Hippocampal formation (tissue), 2 donors: Measurements from ENCODE around the gene CCNE1.

ENCODE experiments used
- DNase-seq, 2 donors: peaks; one replicate each; lab custom pipeline; 2025; lab: John Stamatoyannopoulos, UW

The CCNE1 gene

DNA sequence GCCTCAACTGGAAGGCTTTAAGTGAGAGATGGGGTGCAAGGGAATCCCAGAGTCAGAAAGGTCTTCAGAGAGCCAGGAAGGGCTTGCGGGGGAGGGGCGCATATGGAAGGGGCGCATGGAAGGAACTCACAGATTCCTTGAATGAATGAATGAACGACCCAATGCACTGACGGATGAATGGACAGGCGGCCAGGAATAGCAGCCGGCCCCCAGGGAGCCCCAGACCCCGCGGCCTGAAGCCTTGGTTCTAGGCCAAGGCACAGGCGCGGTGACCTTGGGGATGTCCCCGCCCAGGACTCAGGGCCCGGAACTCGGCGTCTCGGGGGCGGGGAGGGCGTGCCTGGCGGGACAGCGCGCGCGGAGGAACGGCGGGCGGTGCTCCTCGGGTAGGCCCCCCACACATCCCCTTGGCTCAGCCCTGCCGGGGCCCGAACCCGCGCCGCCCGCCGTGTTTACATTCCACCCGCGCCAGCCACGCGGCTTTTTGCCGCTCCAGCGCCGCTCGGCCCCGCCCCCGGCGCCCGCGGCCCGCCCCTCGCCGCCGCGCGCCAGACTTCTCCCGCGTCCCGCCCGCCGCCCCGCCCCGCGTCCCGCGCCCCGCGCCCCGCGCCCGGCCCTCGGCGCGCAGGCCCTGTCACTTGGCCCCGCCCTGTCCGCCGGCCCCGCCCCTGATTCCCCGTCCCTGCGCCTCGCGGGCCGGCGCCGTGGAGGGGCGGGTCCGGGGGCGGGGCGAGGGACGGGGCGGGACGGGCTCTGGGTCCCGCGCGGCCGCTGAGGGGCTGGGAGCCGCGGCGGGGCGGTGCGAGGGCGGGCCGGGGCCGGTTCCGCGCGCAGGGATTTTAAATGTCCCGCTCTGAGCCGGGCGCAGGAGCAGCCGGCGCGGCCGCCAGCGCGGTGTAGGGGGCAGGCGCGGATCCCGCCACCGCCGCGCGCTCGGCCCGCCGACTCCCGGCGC lies at the start of gene CCNE1:
Gene CCNE1, plus strand, starts transcription at position 867 of the 955 bp plus-strand sequence. CDS start 565 bp downstream, outside the sequence.
- peak; percentile 84 to 90 for DNase-seq

DNA sequence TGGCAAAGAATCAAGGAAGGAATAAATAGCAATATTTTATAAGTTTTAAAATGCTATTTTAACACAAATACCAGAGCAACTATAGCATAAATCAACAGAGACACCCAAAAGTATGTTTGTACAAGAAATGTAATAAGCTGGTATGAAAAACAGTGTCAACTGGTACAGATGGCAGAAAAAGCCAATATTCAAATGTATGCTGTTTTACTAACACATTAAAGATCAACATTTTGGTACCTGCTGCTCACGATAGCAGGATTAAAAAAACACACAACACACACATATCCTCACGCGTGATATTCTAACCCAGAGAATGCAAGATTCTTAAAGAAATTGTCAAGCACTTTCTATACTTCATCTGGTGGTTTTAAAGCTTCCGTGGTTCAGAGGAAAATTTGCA lies 48.6 kb upstream of the CCNE1 start:
- DNase-seq = no peak

DNA sequence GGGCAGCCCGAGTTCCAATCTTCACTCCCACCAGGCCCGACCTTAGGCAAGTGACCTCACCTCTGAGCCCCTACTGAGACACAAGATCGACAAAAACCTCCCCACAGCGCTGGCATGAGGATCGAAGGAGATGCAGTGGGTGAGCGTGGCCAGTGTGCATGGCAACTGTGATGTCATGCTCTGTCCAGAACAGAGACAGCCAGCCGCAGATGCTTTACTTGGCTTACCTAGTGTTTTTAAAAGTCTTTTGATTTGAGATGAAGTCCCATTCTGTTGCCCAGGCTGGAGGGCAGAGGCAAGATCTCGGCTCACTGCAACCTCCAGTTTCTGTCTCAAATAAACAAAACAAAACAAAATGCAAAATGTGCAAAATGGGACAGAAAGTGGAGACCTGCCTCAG lies 47.4 kb upstream of the CCNE1 start:
- DNase-seq = no peak

DNA sequence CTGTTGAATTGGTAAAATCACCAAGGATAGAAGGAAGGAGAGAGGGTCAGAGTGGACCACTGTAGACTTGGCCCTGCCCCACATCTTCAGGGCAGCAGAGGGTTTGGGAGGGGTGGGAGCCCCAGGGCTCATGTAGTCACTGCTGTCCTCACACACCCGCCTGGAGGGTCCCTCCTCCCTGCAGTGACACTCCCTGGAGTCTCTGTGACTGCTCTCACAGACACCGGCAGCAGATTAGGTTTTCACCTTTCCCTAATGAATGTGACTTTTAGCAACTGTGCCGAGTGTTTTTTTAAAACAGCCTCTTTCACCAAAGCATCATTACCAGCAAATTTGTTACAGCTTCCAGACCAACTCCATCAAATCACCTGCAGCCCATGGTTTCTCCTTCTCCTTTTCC lies 45.7 kb upstream of the CCNE1 start:
- DNase-seq = no peak

DNA sequence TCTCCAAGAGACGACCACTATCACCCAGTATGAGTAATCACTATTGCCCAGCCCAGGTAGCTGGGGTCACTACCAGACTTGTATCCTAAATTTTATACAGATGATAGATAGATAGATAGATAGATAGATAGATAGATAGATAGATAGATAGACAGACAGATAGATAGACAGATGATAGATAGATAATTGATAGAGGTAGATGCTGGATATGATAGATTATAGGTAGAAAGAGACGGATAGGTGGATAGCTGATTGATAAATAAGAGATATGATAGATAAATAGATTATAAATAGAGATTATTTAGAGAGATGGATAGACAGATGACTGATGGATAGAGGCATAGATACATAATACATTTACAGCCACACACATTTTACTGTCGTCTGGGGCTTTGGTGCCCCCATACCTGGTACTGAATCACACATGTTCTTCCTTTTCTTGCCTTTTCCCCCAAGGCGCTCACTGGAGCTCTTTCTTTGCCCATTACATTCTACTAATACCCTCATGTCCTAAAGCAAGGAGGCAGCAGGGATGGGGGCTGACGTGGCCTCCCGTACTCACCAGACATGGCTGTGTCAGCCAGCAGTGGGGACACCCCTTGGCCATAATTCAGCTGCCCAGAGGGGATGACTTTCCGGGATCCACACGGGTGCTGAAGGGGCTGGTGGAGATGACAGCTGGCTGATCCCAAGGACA lies 44.6 kb upstream of the CCNE1 start:
- no peak for DNase-seq

DNA sequence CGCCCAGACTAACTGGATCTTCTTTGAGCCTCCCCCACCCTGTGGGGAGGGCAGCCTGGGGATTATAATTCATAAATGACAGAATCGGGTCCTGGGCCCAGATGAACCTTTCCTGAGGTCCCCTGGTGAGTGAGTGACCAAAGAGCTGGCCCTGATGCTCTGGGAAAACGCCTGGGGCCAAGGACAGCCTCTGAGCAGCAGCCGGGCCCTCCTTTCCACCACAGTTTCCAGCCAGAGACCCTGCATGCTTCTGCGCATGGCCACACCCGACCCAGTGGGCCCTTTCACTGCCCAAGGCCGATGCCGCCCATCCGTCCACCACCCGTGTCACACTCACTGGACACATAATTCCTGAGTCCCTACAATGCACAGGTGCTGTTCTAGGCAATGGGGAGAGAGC lies 43.6 kb upstream of the CCNE1 start:
- DNase-seq = no peak

- no peak for DNase-seq
Observed at GRCh38 chr19:29769997-29770396, 41.8 kb upstream of the CCNE1 start.

- DNase-seq = no peak
Observed at GRCh38 chr19:29770648-29771047, 41.1 kb upstream of the CCNE1 start.

DNA sequence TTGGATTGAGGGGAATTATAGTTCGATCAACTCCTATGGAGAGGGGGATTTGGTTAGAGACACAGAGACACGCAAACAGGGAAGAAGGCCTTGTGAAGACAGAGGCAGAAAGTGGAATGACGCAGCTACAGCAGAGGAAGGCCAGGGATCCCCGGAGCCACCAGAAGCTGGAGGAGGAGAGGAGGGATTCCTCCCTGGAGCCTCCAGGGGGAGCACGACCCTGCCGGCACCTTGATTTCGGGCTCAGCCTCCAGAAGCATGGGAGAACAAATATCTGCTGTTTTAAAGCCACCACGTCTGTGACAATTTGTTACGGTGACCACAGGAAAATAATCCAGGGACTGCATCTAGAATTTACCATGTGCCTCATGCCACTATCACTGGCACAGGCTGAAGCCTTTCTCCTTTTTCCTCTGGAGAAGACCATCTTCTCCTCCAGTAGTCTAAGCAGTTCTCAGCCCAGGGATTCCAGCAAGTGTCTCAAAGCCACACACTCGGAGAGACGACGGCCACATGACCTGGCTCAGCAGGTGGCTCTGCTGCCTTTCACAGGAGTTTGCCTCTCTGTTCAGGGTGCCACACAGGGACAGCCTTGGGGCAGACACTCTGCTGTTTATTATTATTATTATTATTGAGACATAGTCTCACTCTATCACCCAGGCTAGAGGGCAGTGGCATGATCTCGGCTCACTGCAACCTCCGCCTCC lies 39.9 kb upstream of the CCNE1 start:
- DNase-seq = peak; percentile 1 to 6

- DNase-seq = no peak
Observed at GRCh38 chr19:29772696-29773095, 39.1 kb upstream of the CCNE1 start.

DNA sequence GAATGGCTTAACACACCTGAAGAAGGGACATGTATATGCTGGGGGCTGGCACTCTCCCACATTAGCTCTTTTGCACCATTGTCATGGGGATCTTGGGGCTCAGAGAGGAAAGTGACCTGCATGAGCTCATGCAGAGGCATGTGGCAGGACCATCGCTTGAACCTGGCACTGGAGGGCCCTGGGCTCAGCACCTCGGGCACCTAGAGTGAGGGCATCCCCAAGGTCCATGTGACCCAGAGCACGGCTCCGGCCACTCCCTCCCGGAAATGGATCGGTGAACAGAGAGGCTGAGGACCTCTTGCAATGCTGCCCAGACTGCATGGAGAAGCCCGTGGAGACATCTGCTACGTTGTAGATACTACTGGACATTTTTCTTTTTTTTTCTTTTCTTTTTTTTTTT lies 38.6 kb upstream of the CCNE1 start:
- no peak for DNase-seq

DNA sequence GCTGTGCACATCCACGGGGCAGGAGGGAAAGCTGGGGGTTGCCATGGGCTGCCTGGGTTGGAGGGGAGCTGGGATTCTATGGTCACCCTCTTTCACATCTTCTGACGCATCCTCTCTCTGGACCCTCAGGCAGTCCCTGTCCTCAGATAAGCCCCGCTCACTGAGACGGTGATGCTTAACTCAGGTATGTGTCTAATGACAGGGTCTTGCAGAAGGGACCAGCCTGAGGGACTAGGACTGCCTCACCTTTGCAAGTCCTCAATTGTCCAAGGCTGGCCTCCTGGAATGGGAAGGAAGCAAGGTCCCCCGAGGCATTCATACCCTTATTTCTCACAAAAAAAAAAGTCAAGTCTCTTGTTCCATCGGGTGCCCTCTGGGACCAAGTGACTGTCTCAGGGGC lies 37.7 kb upstream of the CCNE1 start:
- no peak for DNase-seq

DNA sequence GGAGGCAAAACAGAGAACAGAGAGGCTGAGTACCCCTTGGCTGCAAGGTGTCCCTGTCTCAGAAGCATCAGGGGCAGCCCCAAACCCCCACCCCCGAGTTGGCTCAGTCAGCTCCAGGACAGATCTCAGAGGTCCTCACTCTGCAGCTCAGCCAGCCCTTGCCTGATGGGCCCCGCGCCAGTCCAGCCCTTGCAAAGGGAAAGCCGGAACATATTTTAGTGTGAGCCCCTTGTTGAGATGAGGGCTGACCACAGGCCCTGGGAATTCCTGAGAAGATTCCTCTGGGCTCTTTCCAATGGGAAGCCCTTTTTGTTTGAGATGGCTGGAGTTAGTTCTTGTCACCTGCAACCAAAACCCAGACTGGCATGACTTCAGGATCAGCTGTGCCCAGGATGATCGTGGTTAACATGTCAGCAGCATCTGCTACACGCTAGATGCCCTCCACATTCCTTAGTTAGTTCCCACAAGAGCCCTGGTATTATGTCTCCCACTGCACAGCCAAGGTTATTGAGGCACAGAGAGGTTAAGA lies 33.9 kb upstream of the CCNE1 start:
- DNase-seq = no peak

DNA sequence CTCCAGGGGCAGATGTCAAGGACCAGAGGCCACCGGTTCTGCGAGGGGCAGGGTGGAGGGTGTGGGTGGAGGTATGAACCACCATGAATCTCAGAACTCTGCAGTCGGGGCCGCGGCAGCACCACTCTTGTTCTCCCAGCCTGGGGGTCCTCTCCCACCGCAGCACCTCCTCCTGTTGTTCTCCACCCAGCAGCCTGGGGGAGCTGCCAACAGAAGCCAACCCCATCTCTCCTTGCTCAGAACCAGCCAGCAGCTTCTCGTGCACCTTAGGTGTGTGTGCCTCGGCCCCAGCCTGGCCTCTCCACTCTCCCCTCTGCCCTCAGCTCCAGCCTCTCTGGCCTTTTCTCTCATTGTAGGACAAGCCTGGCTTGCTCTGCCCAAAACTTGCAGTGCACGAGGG lies 31.9 kb upstream of the CCNE1 start:
- no peak for DNase-seq

GRCh38 chr19:29781386-29782259 lies 30.2 kb upstream of the CCNE1 start:
- DNase-seq = no peak

- DNase-seq = no peak
Observed at GRCh38 chr19:29782260-29782580, 29.6 kb upstream of the CCNE1 start.

DNA sequence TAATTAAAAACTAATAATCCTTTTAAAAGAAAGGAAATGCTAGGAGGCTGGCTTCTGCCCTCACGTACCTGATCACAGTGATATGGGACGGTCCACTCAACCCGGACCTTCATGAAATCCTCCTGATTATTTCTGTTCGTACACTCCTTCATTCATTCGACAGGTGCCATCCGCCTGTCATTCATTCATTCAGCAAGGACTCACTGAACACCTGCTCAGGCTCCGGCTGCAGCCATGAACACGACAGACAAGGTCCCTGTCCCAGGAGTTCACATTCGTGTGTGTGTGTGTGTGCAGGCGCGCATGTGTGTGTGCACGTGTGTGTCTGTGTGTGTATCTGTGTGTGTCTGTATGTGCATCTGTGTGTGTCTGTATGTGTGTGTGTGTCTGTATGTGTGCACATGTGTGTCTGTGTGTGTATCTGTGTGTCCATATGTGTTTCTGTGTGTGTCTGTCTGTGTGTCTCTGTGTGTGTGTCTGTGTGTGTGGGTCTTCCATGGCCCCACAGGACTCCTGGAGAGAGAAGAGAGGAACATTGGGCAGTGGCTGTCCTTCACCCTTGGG lies 28.1 kb upstream of the CCNE1 start:
- no peak for DNase-seq

GRCh38 chr19:29784598-29785223 lies 27.1 kb upstream of the CCNE1 start:
- no peak for DNase-seq

DNA sequence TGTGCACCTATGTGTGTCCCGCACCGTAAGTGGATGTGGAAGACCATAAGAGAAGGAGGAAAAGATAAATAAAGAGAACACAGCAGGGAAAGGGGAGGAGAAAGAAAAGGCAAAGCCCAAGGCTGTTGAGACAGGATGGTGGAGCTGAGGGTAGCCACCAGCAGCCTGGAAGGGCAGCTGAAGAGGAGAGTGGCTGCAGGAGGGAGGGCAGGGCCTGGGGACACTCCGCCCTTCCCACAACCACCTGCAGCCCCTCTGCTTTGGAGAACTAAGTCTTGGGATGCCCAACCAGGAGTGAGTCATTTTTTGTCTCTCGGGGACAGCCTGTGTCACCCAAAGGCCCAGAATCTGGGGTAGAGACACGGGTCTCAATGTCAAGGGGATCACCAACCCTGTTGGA lies 26.4 kb upstream of the CCNE1 start:
- no peak for DNase-seq

GRCh38 chr19:29785955-29786589 lies 25.7 kb upstream of the CCNE1 start:
- no peak for DNase-seq
